Activated CD4-positive, alpha-beta T cell treated with anti-CD3 and anti-CD28 coated beads, Interleukin-2, amount 10 ng/mL, durations not matched to agents 7 days and 5 days (primary cell): ENCODE results near the gene LRRK2. TPM values are rescaled to one million over a fixed set of nuclear protein-coding genes. Genes with fewer than 3 reads are reported as not detected.
"Not testable (repeated sequence)": the region's sequence is repeated elsewhere in the genome, so short reads cannot be mapped to it uniquely, and the experiment has no call there.

Experiments
- CTCF ChIA-PET: fragments of 350-600 bp; sonication (Branson Sonifier 250); formaldehyde crosslinking; loops from one replicate; lab custom pipeline; 2021; ENCODE audit warnings: antibody characterized with exemption; lab: Charles Lee
- POLR2A ChIA-PET: fragments of 350-600 bp; sonication (Branson Sonifier 250); formaldehyde crosslinking; loops from one replicate; lab custom pipeline; 2021; ENCODE audit warnings: antibody characterized with exemption; lab: Charles Lee
- DNase-seq: peaks from one replicate; pipeline ENCODE4 v3.0.0-alpha.2; 2020
- H3K27ac Mint-ChIP-seq: one replicate; pipeline ENCODE4 v1.8.0; 2021; ENCODE audit warnings: mild to moderate bottlenecking, moderate library complexity, mixed read lengths
- H3K27me3 Mint-ChIP-seq: one replicate; pipeline ENCODE4 v1.8.0; 2021; ENCODE audit warnings: mixed read lengths
- H3K36me3 Mint-ChIP-seq: one replicate; pipeline ENCODE4 v1.8.0; 2021; ENCODE audit warnings: low read depth, mixed read lengths
- H3K4me1 Mint-ChIP-seq: one replicate; pipeline ENCODE4 v1.8.0; 2021; ENCODE audit warnings: mixed read lengths
- H3K4me3 Mint-ChIP-seq: one replicate; pipeline ENCODE4 v1.8.0; 2021; ENCODE audit warnings: mild to moderate bottlenecking, moderate library complexity, mixed read lengths
- H3K9me3 Mint-ChIP-seq: one replicate; pipeline ENCODE4 v1.8.0; 2021; ENCODE audit warnings: mixed read lengths
- total RNA-seq, 2 experiments: library from RNA; stranded (reverse); gene quantifications; one replicate each; pipeline ENCODE4 v1.2.3, GENCODE V29; 2021

Gene LRRK2
- total RNA-seq, 2 experiments from 2014 or later: 0.02 TPM; not detected in 1

DNA sequence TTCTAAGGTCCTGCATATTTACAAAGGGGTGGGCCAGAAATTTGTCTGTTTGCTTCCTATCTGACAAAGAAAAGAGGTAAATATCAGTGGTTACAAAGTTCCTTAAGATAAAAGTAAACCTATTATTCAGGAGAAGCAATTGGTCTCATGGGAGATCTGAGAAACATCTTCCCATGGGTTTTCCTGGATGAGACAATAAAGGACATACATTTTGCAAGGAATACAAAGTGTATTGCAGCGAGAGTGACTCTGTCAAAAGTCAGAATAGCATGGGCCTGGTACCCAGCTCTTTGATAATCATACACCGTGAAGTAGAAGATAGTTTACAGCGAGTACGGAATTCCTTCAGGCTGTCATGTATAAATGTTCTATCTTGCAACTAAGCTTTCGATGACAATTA is 14.2 kb downstream of the LRRK2 start:
- H3K9me3 Mint-ChIP-seq: no peaks in the 10 kb centered on the region
- no peaks in the 10 kb centered on the region for H3K27me3 Mint-ChIP-seq
- H3K4me3 Mint-ChIP-seq: no peak overlapping the region
- no peaks in the 10 kb centered on the region for H3K36me3 Mint-ChIP-seq
- no peaks in the 10 kb centered on the region for H3K4me1 Mint-ChIP-seq
- no peak overlapping the region for H3K27ac Mint-ChIP-seq
- no peak for DNase-seq
- ChIA-PET CTCF (no interaction called here), POLR2A (no interaction called here)

DNA sequence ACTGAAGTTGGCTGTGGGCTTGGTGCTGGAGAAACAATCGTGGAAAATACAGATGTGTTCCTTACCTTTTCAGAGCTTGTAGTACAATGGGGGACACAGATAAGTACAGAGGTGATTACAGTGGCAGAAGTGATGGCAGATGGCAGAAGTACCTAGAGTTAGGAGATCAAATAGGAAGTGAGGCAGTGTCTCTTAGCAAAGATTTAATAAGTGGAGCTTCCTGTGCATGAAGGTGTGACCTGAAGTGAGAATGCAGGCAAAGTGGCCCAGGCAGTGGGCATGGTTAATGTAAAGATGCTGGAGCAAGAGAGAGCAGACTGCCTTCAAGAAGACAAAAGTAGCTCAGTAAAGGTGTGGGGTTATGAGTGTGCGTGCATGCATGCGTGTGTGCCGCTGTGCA is 16.0 kb downstream of the LRRK2 start:
- CTCF ChIA-PET: no interaction called here
- no peaks in the 10 kb centered on the region for H3K27me3 Mint-ChIP-seq
- H3K4me1 Mint-ChIP-seq: no peaks in the 10 kb centered on the region
- POLR2A ChIA-PET: no interaction called here
- no peak overlapping the region for H3K27ac Mint-ChIP-seq
- H3K36me3 Mint-ChIP-seq: no peaks in the 10 kb centered on the region
- no peak overlapping the region for H3K4me3 Mint-ChIP-seq
- H3K9me3 Mint-ChIP-seq: no peaks in the 10 kb centered on the region
- no peak for DNase-seq

DNA sequence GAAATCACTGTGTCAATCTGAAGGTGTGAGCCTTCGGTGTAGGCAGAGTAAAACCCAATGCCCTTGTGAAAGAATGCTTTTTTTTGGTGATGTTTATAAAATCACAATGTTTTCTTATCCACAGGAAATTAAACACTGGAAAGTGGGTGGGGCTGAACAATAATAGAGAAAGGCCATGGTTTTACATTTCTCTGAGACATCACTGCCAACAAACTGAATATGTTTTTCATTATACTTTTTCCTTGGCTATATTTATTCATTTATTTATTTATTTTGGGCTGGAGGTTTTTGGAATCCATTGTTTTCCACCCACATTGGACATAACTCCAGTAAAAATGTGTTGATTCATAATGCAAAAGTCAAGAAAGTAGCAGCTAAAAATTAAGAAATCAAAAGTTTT is 16.9 kb downstream of the LRRK2 start:
- Mint-ChIP-seq H3K9me3 (no peaks in the 10 kb centered on the region), H3K4me1 (no peaks in the 10 kb centered on the region), H3K36me3 (no peaks in the 10 kb centered on the region), H3K27me3 (no peaks in the 10 kb centered on the region), H3K27ac (no peak overlapping the region), H3K4me3 (no peak overlapping the region)
- no peak for DNase-seq
- ChIA-PET CTCF (no interaction called here), POLR2A (no interaction called here)

DNA sequence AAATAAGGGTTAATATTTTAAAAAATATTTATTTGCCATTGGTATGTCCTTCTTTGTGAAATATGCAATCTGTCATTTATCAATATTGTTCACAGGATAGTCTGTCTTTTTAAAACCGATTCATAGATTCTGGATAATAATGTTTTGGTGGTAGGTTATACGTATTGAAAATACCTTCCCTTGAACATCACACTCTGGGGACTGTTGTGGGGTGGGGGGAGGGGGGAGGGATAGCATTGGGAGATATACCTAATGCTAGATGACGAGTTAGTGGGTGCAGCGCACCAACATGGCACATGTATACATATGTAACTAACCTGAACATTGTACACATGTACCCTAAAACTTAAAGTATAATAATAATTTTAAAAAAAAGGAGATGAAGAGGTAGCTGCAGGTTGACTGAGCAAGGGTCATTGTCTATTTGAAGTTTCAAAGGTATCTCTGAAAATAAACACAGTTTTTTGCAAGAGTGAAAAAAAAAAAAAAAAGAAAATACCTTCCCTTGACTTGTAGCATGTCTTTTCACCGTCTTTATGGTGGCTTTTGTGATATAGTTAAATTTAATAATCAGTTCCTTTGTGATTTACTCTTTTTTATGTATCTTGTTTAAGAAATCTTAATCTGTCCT is 19.8 kb downstream of the LRRK2 start:
- H3K4me3 Mint-ChIP-seq, H3K36me3 Mint-ChIP-seq, H3K4me1 Mint-ChIP-seq, H3K9me3 Mint-ChIP-seq, H3K27ac Mint-ChIP-seq, CTCF ChIA-PET, POLR2A ChIA-PET, H3K27me3 Mint-ChIP-seq, DNase-seq: not testable (repeated sequence)

DNA sequence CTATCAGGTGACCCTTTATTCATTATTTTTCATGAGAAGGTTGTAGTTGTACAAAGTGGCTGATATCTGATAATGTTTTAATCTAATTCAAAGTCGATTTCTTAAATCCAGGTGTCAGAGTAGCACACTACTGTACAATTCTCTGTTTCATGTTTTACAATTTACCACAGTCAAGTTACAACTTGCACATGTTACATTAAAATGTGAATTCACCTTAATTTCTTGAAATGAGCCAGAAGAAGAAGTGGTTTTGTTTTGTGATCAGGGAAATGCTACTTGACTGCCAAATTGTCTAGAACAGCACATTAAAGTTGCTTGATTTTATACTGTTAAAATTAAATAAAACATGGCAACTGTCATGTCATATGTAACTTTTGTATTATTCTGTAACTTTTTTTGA is 23.2 kb downstream of the LRRK2 start:
- Mint-ChIP-seq H3K27ac (no peak overlapping the region), H3K9me3 (no peaks in the 10 kb centered on the region), H3K27me3 (no peaks in the 10 kb centered on the region), H3K36me3 (no peaks in the 10 kb centered on the region), H3K4me3 (no peak overlapping the region), H3K4me1 (no peaks in the 10 kb centered on the region)
- ChIA-PET CTCF (no interaction called here), POLR2A (no interaction called here)
- no peak for DNase-seq

DNA sequence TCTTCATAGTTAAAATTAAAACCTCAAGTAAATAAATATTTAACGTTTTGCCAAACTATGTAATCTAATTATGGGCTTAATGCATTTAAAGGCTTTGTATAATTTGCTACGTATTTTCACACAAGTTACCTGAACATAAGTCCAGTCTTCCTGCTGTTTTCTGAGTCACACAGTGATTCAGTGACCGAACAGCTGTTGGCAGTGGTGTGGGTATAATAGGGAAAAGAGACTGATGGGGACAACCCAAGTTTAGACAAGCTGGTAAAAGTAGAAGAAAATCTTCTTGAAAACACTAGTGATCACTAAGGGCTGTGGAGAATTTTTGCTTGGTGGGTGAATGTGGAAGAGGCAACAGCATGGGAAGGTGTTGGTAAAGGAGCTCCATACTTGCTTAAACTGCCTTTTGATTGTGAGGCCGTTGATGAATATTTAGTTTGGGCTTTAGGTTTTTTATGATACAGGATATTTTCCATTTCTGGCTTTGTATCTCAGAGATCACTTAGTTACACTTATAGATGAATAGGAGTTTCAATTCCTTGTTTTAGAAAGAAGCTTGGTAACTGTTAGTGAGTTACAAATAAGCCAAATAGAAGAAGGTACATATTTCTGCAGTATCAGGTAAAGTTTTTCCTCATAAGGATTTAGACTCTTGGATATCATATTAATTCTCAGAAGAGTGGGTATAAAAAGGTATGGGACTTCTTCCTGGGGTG is 23.9 kb downstream of the LRRK2 start:
- ChIA-PET CTCF (no interaction called here), POLR2A (no interaction called here)
- Mint-ChIP-seq H3K4me1 (no peaks in the 10 kb centered on the region), H3K27ac (no peak overlapping the region), H3K27me3 (no peaks in the 10 kb centered on the region), H3K9me3 (no peaks in the 10 kb centered on the region), H3K36me3 (no peaks in the 10 kb centered on the region), H3K4me3 (no peak overlapping the region)
- no peak for DNase-seq

DNA sequence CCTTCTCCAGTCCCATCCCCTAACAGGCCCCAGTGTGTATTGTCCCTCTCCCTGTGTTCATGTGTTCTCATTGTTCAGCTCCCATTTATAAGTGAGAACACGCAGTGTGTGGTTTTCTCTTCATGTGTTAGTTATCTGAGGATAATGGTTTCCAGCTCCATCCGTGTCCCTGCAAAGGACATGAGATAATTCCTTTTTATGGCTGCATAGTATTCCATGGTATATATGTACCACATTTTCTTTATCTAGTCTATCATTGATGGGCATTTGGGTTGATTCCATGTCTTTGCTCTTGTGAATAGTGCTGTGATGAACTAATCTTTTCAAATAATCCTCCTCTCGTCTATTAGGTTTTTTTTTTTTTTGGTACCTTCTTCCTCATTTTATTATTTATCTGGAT is 25.9 kb downstream of the LRRK2 start:
- H3K27ac Mint-ChIP-seq, H3K36me3 Mint-ChIP-seq, CTCF ChIA-PET, H3K4me3 Mint-ChIP-seq, DNase-seq, H3K4me1 Mint-ChIP-seq, POLR2A ChIA-PET, H3K9me3 Mint-ChIP-seq, H3K27me3 Mint-ChIP-seq: not testable (repeated sequence)

DNA sequence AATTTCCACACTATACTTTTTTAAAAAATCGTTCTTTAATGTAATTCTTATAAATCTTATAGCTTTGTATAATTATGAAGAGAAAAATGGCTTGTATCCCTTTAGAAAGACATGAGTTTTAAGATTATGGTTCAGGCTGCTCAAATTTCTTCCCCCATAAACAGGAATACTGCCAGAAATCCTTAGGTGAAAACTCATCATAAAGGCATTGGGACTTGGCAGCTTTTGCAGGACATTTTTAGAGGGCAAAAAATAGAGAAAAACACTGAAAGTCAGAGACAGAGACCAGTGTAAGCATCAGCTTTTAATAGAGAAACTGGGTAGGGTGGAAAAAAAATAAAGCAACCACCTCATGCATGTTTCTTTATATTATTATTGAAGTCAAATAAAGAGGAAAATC is 29.1 kb downstream of the LRRK2 start:
- H3K36me3 Mint-ChIP-seq: no peaks in the 10 kb centered on the region

DNA sequence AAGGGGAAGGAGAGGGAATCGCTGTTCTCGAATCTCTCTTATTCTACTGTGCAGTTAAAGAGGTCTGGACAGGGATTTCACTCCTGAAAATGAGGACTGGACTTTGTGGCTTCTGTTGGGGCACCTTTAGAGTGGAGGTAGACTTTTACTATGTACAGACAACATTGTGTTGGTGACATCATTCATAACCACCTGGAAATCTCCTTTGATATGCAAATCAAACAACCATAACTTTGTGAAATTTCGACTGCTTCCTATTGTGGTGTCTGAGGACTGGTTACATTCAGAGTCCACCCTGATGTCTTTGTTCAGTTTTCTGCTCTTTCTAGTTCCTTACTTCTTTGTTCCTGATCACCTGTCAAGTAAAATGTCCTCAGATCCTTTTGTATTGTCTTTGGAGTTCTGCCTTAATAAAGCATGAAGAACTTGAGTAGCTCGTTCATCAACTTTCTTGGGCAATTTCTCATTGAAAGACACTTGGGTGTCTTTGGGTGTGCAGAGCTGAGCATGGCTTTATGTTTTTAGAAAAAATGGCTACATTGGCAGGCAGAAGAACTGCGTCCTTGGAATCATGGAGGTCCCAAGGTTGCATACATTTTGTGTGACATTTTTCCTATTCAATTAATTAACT is 29.8 kb downstream of the LRRK2 start:
- H3K27me3 Mint-ChIP-seq: no peaks in the 10 kb centered on the region
- ChIA-PET CTCF (no interaction called here), POLR2A (no interaction called here)
- H3K36me3 Mint-ChIP-seq: no peaks in the 10 kb centered on the region
- no peak overlapping the region for H3K27ac Mint-ChIP-seq
- no peak for DNase-seq
- H3K4me1 Mint-ChIP-seq: no peaks in the 10 kb centered on the region
- H3K9me3 Mint-ChIP-seq: no peaks in the 10 kb centered on the region
- no peak overlapping the region for H3K4me3 Mint-ChIP-seq

More for the DNA sequence above, 29.1 kb downstream of the LRRK2 start:
- H3K4me3 Mint-ChIP-seq: no peak overlapping the region
- POLR2A ChIA-PET: no interaction called here
- H3K27me3 Mint-ChIP-seq: no peaks in the 10 kb centered on the region
- no peaks in the 10 kb centered on the region for H3K4me1 Mint-ChIP-seq
- H3K27ac Mint-ChIP-seq: no peak overlapping the region
- no peaks in the 10 kb centered on the region for H3K9me3 Mint-ChIP-seq
- CTCF ChIA-PET: no interaction called here
- DNase-seq: no peak

DNA sequence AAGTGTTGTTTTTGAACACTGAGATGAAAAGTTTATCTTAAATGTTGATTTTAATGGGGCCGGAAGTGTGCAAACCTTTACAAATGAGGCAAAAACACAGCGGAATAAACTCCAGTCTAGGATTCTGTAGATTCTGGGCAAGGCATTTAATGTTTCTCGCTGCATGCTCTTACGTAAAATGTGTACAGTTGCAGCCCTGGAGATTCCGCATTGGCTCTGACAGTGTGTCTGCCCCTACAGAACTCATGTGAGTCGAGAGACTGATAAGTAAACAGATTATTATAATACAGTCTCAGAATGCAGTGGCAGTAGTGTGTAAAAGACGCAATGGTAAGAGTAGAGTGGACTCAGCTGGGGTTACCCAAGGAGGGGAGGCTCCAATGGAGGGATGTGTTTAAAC is 33.6 kb downstream of the LRRK2 start:
- no peaks in the 10 kb centered on the region for H3K4me1 Mint-ChIP-seq
- H3K27me3 Mint-ChIP-seq: no peaks in the 10 kb centered on the region
- CTCF ChIA-PET: no interaction called here
- no peaks in the 10 kb centered on the region for H3K36me3 Mint-ChIP-seq
- H3K4me3 Mint-ChIP-seq: no peak overlapping the region
- H3K9me3 Mint-ChIP-seq: no peaks in the 10 kb centered on the region
- no peak overlapping the region for H3K27ac Mint-ChIP-seq
- DNase-seq: no peak
- POLR2A ChIA-PET: no interaction called here

DNA sequence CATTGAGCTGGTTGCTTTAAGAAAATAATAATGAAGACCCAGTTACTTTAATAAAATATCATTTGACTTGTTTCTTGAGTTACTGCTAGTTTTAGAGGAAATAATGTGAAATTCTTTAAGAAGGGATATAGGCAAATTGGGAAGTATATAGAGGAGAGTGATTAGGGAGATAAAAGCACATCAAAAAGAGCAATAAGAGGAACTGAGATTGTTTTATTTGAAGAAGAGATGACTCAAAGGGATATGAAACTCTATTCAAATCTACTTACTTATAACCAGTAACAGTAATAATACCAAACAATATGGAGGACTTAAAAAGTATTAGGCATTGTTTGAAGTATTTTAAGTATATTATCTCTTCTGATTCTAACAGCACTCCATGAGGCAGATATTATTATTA is 37.1 kb downstream of the LRRK2 start:
- no peak overlapping the region for H3K27ac Mint-ChIP-seq
- no peaks in the 10 kb centered on the region for H3K4me1 Mint-ChIP-seq
- no peak for DNase-seq
- H3K27me3 Mint-ChIP-seq: no peaks in the 10 kb centered on the region
- H3K36me3 Mint-ChIP-seq: no peaks in the 10 kb centered on the region
- ChIA-PET CTCF (no interaction called here), POLR2A (no interaction called here)
- no peak overlapping the region for H3K4me3 Mint-ChIP-seq
- H3K9me3 Mint-ChIP-seq: no peaks in the 10 kb centered on the region

DNA sequence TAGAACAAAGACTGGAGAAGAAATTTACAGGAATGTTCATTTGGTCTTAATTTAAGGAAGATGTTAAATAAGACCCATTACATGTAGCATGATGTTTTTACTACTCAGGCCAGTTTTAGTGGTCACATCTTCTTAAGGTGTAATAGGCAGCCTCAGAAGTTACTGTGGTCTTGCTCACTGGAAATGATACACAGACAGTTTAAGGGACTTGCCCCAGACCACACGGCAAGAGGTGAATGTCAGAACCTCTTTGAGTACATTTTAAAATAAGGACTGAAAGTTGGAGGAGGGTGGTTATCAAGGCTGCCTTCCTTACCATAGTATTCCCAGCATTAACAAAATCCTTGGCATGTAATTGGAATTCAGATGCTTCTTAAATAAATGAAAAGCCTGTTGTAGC is 37.9 kb downstream of the LRRK2 start:
- Mint-ChIP-seq H3K36me3 (no peaks in the 10 kb centered on the region), H3K27ac (no peak overlapping the region), H3K9me3 (no peaks in the 10 kb centered on the region), H3K4me3 (no peak overlapping the region), H3K27me3 (no peaks in the 10 kb centered on the region), H3K4me1 (no peaks in the 10 kb centered on the region)
- DNase-seq: no peak
- POLR2A ChIA-PET: no interaction called here
- CTCF ChIA-PET: no interaction called here

DNA sequence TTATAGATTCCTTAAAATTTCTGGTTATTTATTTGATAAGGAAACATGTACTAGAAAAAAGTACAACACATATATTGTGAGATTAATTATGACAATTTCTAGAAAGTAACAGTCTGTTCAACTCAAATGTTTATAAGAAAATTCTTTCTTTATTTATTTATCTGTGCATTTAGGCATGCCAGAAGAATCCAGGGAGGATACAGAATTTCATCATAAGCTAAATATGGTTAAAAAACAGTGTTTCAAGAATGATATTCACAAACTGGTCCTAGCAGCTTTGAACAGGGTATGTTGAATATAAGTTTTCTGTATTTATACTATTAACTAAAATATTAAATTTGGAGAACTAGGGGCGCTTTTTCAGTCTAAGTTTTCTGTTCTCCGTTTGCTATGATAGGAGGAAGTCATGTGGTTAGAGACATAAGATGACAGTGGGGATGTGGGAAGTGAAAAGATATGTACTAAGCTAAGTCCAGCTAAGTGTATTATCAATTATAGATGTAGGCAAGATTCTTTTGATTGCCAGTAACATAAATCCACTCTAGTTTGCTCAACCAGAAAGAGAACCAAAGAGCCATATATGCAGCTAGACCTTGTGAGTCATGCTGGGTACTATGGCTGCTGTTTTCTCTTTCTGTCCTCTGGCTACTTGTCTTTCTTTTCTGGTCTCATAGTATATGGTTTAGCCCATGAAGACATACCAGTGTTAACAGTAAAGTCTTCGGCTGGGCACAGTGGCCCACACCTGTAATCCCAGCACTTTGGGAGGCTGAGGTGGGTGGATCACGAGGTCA is 39.0 kb downstream of the LRRK2 start:
- Mint-ChIP-seq H3K27ac (no peak overlapping the region), H3K27me3 (no peaks in the 10 kb centered on the region), H3K4me1 (no peaks in the 10 kb centered on the region), H3K4me3 (no peak overlapping the region), H3K9me3 (no peaks in the 10 kb centered on the region), H3K36me3 (no peaks in the 10 kb centered on the region)
- no peak for DNase-seq
- POLR2A ChIA-PET: no interaction called here
- CTCF ChIA-PET: no interaction called here
